ENCODE results near the gene PSAP.

PSAP gene

DNA sequence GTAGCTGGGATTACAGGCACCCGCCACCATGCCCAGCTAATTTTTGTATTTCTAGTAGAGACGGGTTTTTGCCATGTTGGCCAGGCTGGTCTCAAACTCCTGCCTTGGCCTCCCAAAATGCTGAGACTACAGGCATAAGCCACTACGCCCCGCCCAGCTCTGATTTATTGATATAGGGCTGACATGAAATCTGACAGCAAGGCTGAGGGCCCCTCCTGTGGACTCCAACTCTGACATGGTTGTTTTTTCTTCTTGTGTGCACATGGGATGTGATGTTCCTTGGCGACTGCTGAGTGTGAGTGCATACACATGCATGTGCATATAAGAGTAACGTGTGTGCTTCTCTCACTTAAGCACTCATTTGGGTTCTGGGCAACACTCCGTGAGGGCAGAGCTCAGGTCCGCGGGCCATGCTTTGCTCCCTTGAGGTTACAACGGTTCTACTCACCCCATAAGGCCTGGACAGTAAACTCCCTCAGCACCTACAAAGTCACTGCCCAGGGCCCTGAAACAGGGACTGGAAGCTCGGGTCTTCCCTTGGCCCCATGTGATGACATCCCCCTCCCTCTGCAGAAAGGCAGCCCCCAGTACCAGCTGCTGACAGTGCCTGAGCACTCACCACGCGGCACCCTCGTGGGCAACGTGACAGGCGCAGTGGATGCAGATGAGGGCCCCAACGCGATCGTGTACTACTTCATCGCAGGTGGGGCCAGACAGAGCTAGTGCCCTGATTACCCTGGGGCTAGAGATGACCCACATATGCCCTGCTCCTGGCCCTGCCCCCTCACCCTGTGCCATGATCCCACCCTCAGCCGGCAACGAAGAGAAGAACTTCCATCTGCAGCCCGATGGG is 44.1 kb downstream of the PSAP start:
- DNase-seq = no peak

DNA sequence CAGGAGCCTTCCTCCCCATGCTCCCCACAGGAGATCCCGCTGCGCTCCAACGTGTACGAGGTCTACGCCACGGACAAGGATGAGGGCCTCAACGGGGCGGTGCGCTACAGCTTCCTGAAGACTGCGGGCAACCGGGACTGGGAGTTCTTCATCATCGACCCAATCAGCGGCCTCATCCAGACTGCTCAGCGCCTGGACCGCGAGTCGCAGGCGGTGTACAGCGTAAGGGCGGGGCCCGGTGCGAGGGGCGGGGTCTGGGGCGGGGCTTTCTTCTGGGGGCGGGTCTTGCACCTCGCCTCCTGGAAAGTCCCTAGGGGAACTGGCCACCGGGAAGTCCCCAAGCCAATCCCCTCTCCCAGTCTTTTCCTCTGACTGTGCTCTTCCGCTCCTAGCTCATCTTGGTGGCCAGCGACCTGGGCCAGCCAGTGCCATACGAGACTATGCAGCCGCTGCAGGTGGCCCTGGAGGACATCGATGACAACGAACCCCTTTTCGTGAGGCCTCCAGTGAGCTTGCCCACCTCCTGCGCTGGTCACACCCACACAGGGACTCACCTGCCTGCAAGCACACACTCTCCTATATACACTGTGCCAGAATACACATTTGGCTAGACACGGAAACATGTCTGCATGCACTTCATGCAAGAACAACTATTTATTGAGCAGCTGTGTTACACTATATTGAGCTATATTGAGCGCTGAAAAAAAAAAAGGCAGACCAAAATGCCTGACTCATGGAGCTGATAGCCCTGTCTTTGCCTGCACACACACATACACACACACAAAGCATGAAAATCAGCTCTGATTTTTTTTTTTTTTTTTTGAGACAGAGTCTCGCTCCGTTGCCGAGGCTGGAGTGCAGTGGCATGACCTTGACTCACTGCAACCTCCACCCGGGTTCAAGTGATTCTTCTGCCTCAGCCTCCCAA is 45.0 kb downstream of the PSAP start:
- peak in 1 of 2 experiments; percentile 42 for DNase-seq

DNA sequence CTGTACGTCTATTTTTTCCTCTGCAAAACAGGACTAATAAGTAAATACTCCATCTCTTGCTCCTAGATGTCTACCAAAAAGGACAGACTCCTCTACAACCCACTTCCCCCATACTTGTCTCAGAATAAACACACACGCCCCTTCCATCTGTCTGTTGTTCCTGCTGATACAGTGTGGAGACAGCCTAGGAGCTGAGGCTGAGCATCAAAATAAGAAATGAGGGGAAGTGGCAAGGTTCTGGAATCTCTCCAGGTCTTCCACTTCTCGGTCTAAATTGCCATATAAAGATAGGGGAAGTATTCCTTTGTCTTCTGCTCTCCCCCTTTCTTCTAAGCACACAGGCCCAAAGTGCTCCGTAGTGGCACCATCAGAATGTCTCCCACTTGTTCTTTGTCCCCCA is 47.0 kb downstream of the PSAP start:
- DNase-seq = no peak

GRCh38 chr10:71802715-71803488 is 48.1 kb downstream of the PSAP start:
- no peak for DNase-seq

DNA sequence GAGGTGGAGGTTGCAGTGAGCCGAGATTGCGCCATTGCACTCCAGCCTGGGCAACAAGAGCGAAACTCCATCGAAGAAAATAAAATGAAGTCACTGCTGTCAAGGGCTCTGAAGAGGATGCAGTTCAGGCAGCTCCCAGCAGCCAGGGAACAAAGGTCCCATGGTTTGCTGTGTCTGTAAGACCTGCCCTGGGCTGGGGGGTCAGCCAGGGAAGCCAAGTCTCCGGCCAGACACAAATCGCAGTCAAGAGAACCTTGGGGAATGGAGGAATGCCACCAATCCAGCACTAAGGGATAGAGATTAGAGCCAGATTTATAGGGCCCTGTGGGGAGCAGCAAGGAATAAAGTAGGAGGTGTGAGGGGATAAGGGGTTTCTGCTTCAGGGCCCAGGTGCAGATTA is 48.8 kb downstream of the PSAP start:
- DNase-seq = no peak

- DNase-seq = no peak
Observed at GRCh38 chr10:71801361-71801760, 49.7 kb downstream of the PSAP start.

GRCh38 chr10:71799608-71800453 is 51.2 kb downstream of the PSAP start:
- DNase-seq = no peak

GRCh38 chr10:71799112-71799511 is 51.9 kb downstream of the PSAP start:
- no peak for DNase-seq

DNA sequence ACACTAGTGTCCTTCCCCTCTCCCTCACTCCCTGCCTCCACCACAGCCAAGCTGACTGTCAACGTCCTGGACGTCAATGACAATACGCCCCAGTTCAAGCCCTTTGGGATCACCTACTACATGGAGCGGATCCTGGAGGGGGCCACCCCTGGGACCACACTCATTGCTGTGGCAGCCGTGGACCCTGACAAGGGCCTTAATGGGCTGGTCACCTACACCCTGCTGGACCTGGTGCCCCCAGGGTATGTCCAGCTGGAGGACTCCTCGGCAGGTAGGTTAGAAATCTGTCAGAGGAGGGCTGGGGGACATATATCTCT is 52.8 kb downstream of the PSAP start:
- DNase-seq = no peak

DNA sequence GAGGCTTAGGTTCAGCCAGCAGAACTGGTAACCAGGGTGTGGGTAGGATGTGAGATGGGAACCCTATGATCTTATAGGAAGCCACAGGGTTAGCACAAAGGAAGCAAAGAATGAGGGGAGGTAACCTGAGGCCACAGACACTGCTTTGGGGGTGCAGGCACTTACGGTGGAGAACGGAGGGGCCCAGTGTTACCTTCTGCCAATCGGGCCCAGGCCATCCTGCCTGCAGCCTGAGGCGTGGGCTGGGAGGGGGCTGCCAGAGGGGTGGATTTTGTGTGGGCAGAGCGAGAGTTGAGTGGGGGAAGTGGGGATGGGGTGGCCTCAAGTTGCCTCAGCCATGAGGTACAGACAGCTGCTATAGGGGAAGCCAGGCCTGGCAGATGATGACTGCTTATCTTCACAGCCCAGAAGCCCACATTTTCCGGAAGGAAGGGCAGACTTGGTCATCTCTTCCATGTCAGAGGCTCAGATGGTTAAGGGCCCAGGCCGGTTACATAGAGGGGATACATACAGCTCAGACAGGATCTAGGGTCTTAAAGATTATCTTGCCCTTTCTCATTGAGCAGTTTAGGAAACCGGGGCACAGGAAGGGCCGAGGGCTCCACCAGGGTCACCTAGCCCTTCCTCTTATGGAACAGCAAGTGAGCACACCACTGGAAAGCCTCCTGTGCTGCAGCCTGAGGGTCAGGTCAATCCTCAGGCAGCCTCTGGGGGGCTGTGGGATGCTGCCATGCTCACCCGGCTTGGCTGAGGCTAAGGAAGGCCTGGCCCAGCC is 53.3 kb downstream of the PSAP start:
- no peak for DNase-seq

- DNase-seq = no peak
Observed at GRCh38 chr10:71796749-71797405, 54.2 kb downstream of the PSAP start.

GRCh38 chr10:71795248-71795647 is 55.8 kb downstream of the PSAP start:
- no peak for DNase-seq

- no peak for DNase-seq
Observed at GRCh38 chr10:71790749-71791440, 60.2 kb downstream of the PSAP start.

- no peak for DNase-seq
Observed at GRCh38 chr10:71789871-71790270, 61.2 kb downstream of the PSAP start.

GRCh38 chr10:71788954-71789353 is 62.1 kb downstream of the PSAP start:
- DNase-seq = no peak

- no peak for DNase-seq
Observed at GRCh38 chr10:71784679-71785272, 66.3 kb downstream of the PSAP start.

- DNase-seq = no peak
Observed at GRCh38 chr10:71783917-71784678, 67.0 kb downstream of the PSAP start.

GRCh38 chr10:71782917-71783490 is 68.0 kb downstream of the PSAP start:
- DNase-seq = no peak

All from NCI-H526 (cell line).